ENCODE measurements around the gene BEND6. TPM values are rescaled to one million over a fixed set of nuclear protein-coding genes. Genes with fewer than 3 reads are reported as not detected.

BEND6 gene
- total and polyA plus RNA-seq, 2 of the 13 experiments (the other 11 are each of a cell fraction or from before 2014, with no cell fraction given) = 0.20 to 0.21 TPM

GRCh38 chr6:56956491-56956890 is 1.6 kb downstream of the BEND6 start (continued):
- TF ChIP-seq, protein P1, sequence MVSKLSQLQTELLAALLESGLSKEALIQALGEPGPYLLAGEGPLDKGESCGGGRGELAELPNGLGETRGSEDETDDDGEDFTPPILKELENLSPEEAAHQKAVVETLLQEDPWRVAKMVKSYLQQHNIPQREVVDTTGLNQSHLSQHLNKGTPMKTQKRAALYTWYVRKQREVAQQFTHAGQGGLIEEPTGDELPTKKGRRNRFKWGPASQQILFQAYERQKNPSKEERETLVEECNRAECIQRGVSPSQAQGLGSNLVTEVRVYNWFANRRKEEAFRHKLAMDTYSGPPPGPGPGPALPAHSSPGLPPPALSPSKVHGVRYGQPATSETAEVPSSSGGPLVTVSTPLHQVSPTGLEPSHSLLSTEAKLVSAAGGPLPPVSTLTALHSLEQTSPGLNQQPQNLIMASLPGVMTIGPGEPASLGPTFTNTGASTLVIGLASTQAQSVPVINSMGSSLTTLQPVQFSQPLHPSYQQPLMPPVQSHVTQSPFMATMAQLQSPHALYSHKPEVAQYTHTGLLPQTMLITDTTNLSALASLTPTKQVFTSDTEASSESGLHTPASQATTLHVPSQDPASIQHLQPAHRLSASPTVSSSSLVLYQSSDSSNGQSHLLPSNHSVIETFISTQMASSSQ (IDR thresholded peaks at IDR 0.05; ENCODE audit: low read depth) = no peak
- TF ChIP-seq, protein P1 (CRISPR knock-in tag; IDR thresholded peaks at IDR 0.05; ENCODE audit: borderline replicate concordance) = no peak
- TF ChIP-seq HOXA3 (CRISPR knock-in tag; IDR thresholded peaks at IDR 0.05) = no peak

DNA sequence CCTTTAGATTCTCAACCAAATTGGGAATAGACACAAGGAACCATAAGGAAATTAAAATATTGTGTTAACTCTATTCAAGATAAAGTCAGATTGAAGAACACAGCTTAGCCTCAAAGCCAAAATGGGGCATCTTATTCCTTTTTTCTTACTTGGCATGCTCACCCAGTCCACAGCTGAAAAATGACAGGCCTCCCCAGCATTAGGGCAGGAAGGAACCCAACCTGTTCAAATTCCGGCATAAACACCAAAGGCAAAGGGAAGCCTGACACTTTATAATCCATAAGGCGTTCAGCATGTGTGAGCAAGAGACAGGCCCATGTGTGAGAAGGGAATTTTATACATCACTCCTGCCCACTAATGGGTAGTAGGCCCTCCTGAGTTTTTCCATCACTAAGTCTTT is 2.9 kb downstream of the BEND6 start:
- H2AFZ ChIP-seq (ENCODE audit: low read length) = no peak overlapping the region
- no peak overlapping the region for H3K27ac ChIP-seq (ENCODE audit: extremely low read length, insufficient read depth, low read length)
- FAIRE-seq = no peak
- H3K4me3 ChIP-seq (replicated peaks in 1 of 3; ENCODE audit: insufficient read depth in 1 of 3, low read depth in 2 of 3, low read length in 3 of 3) = no peak overlapping the region
- H3K9me3 ChIP-seq (ENCODE audit: low read length) = no peaks in the 10 kb centered on the region
- ChIA-PET POLR2A (no interaction called here), CTCF (ENCODE audit: low intra/inter-chr PET ratio, low total read pairs) (no interaction called here)
- 21% methylated on average over 2 of the region's 2 CpGs for WGBS (ENCODE audit: low lambda C conversion rate)
- H3K79me2 ChIP-seq (ENCODE audit: insufficient read depth, low read length) = no peaks in the 10 kb centered on the region
- no peaks in the 10 kb centered on the region for H4K20me1 ChIP-seq (ENCODE audit: insufficient read depth, low read length)
- BruUV-seq (replicated peaks) = no TSS peak
- H3K4me1 ChIP-seq (ENCODE audit: insufficient read depth, low read length) = peaks cover 14% of the 10 kb centered on the region
- no peak overlapping the region for H3K4me2 ChIP-seq (ENCODE audit: low read depth, low read length)
- no peak for ATAC-seq
- TF ChIP-seq ZNF652 (CRISPR knock-in tag; IDR thresholded peaks at IDR 0.05; ENCODE audit: borderline replicate concordance, low read depth) (no peak), CREB1 (IDR thresholded peaks at IDR 0.05) (no peak), CREB1 (CRISPR knock-in tag; IDR thresholded peaks at IDR 0.05) (no peak), ZFP82 (CRISPR knock-in tag; IDR thresholded peaks at IDR 0.05; ENCODE audit: borderline replicate concordance) (no peak), ZSCAN31 (CRISPR knock-in tag; IDR thresholded peaks at IDR 0.05; ENCODE audit: low read depth) (no peak), SNAPC4 (CRISPR knock-in tag; IDR thresholded peaks at IDR 0.05) (no peak), GTF2F1 (IDR thresholded peaks at IDR 0.05; ENCODE audit: low read length) (no peak), SMAD1 (CRISPR knock-in tag; IDR thresholded peaks at IDR 0.05; ENCODE audit: borderline replicate concordance, low read depth) (no peak), NFATC3 (CRISPR knock-in tag; IDR thresholded peaks at IDR 0.05) (no peak), ZFP1 (CRISPR knock-in tag; IDR thresholded peaks at IDR 0.05) (no peak)
- no peak overlapping the region for H3K9ac ChIP-seq (ENCODE audit: insufficient read depth, low read depth, low read length)
- DNase-seq (ENCODE audit: low spot score) = no peak
- H3K36me3 ChIP-seq (replicated peaks in 1 of 2; ENCODE audit: control insufficient read depth in 1 of 2, insufficient read depth in 2 of 2, low read length in 2 of 2) = no peaks in the 10 kb centered on the region
- intact Hi-C loops (cut with micrococcal nuclease; ENCODE audit: unreplicated experiment) = loop anchor here (5.0 to 10.0 kb wide), 3 partner anchors 89 to 214 kb away; partner anchors contain the start of genes BAG2, KIAA1586 and ZNF451
- H3K27me3 ChIP-seq (ENCODE audit: control insufficient read depth in 1 of 2, insufficient read depth in 2 of 2, low read length in 2 of 2) = peaks cover 0 to 14% of the 10 kb centered on the region in 2 experiments; a peak in 3 of 5 replicates
- in situ Hi-C loops (cut with HindIII; ENCODE audit: extremely low pct_ligation_motif_present, low pct_unique_long_range_greater_than_20kb) = no loop called here
